GM18502 (cell line): ENCODE measurements around the gene HECTD1.
"Not testable (repeated sequence)": the region's sequence is repeated elsewhere in the genome, so short reads cannot be mapped to it uniquely, and the experiment has no call there.

Experiments
- ATAC-seq: cut with Tn5 transposase; IDR thresholded peaks from one replicate; pipeline ENCODE4 v1.9.1; 2021; ENCODE audit warnings: mild to moderate bottlenecking; ENCODE audit not compliant: unreplicated experiment, poor library complexity

The HECTD1 gene

GRCh38 chr14:31229009-31229408, 21.4 kb upstream of the HECTD1 start:
- ATAC-seq, result peak; percentile 91

GRCh38 chr14:31228533-31228932, 20.9 kb upstream of the HECTD1 start:
- ATAC-seq, result no peak

- ATAC-seq, result no peak
Measured at GRCh38 chr14:31224808-31225207, 17.2 kb upstream of the HECTD1 start.

GRCh38 chr14:31223331-31223730, 15.7 kb upstream of the HECTD1 start:
- no peak for ATAC-seq

- no peak for ATAC-seq
Measured at GRCh38 chr14:31222834-31223233, 15.2 kb upstream of the HECTD1 start.

GRCh38 chr14:31221266-31221665, 13.7 kb upstream of the HECTD1 start:
- no peak for ATAC-seq

- no peak for ATAC-seq
Measured at GRCh38 chr14:31219169-31219568, 11.6 kb upstream of the HECTD1 start.

GRCh38 chr14:31216359-31216758, 8.8 kb upstream of the HECTD1 start:
- no peak for ATAC-seq

- ATAC-seq, result no peak
Measured at GRCh38 chr14:31212893-31213292, 5.3 kb upstream of the HECTD1 start.

- no peak for ATAC-seq
Measured at GRCh38 chr14:31209605-31210004, 2.0 kb upstream of the HECTD1 start.

- ATAC-seq, result no peak
Measured at GRCh38 chr14:31208546-31209424, 1.2 kb upstream of the HECTD1 start.

- peak; percentile 36 for ATAC-seq
Measured at GRCh38 chr14:31207287-31207754, 272 bp downstream of the HECTD1 start.

- ATAC-seq, result peak; percentile 15
Measured at GRCh38 chr14:31206536-31207286, 882 bp downstream of the HECTD1 start.

- no peak for ATAC-seq
Measured at GRCh38 chr14:31205681-31206535, 1.7 kb downstream of the HECTD1 start.

- ATAC-seq, result no peak
Measured at GRCh38 chr14:31204593-31205534, 2.7 kb downstream of the HECTD1 start.

GRCh38 chr14:31203899-31204592, 3.5 kb downstream of the HECTD1 start:
- not testable (repeated sequence) for ATAC-seq

GRCh38 chr14:31203414-31203742, 4.2 kb downstream of the HECTD1 start:
- ATAC-seq, result no peak

GRCh38 chr14:31201111-31201510, 6.5 kb downstream of the HECTD1 start:
- ATAC-seq, result no peak

GRCh38 chr14:31200702-31200990, 6.9 kb downstream of the HECTD1 start:
- ATAC-seq, result no peak
